ENCODE results near the gene C15orf61.
A peak's percentile ranks its signal among the peaks of the same experiment; 100 is the strongest.

C15orf61 gene

DNA sequence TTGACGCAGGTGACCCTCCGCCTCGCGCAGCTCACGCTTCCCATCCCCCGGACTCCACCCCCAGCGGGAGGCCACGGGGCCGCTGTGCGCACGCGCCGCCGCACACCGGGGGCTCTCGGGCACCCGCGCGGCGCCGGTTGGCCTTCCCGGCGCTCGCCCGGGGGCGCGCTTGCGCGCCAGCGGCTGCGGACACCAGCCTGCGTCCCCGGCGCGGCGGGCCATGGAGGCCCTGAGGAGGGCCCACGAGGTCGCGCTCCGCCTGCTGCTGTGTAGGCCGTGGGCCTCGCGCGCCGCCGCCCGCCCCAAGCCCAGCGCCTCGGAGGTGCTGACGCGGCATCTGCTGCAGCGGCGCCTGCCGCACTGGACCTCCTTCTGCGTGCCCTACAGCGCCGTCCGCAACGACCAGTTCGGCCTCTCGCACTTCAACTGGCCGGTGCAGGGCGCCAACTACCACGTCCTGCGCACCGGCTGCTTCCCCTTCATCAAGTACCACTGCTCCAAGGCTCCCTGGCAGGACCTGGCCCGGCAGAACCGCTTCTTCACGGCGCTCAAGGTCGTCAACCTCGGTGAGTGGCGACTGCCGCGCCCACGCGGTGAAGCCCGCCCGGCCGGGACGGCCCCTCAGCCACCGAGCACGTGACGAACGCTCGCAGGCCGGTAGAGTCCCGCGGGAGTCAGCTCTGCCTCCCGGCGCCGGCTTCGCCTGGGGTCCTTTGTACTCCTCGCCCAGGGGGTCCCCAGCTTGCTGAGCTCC, at the start of gene C15orf61:
Gene C15orf61 (plus strand): TSS at position 103 of the 754 bp plus-strand sequence. CDS start 118 bp downstream, at position 221.
- peak; percentile 89 for DNase-seq

DNA sequence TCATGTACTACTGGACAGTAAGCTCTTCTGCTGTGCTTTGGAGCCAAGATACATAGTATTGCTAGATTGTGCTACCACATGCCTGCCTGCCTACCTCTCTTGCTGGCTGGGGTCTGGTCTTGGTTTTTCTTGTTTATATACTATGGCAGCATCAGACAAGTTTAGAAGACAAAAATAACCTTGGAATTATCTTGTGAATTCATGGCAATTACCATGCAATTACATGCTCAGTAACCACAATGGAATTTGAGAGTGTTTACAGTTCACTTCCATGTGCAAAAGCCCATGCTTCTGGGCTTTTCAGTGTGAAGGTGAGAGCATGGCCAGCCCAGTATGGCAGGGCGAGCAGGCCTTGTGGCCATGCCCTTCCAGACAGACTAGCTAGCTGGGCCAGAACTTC, 48.0 kb upstream of the C15orf61 start:
- DNase-seq: no peak

DNA sequence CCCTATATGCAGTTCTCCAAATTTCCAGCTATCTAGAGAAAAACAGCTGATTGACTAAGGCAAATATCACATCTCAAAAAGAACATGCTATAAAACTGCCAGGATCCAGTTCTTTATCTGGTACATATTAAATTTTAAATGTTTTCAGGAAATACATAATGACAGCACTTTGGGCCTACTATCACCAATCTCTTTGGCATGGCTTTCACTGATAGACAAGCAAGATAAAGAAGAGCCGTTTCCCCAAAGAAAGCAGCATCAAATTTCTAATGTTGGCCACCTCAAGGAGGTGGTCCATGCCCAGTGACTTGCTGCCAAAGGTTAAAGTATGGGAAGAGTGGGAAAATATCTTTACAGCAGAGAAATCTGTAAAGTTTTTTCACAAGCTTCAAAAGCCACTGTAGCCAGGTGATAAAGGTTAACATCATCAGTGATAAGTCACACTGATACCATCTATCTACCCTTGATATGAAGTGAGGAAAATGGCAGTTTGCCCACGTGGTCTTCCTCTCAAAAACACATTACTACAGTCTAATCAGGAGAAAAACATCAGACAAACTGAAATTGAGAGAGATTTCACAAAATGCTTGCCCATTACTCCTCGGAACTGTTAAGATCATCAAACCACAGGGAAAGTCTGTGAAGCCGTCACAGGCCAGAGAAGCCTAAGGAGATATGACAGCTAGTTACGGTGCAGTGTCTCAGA, 46.4 kb upstream of the C15orf61 start:
- DNase-seq: no peak

DNA sequence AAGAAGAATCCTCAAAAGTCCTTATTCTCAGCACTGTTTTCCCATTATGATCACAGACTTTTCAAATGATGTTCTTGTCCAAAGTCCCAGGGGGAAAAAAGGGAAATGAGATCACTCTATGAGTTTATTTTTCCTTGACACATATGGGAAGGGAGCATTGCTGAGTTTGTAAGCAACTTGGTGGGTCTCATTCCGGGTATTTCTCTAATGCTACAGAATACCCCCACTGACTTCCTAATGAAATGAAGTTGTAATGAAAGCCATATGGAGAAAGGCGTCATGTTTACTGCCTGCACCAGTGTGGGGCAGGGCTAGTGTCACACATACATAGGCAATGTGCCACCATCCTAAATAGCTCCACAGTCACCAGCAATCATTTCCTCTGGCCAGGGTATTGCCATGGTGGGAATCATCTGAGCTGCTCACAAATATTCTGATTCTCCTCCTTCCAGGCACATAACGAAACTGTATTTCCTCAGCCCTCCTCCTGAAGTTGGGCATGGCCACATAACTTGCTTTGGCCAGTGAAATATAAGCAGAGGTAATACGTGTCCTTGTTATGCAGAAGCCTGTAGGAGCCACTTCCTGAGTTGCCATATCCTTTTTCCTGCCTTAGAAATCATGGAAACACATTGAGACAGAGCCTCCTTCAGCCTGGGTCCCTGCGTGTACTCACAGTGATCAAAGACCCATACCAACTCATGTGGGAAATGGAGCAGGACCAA, 41.0 kb upstream of the C15orf61 start:
- DNase-seq: no peak

DNA sequence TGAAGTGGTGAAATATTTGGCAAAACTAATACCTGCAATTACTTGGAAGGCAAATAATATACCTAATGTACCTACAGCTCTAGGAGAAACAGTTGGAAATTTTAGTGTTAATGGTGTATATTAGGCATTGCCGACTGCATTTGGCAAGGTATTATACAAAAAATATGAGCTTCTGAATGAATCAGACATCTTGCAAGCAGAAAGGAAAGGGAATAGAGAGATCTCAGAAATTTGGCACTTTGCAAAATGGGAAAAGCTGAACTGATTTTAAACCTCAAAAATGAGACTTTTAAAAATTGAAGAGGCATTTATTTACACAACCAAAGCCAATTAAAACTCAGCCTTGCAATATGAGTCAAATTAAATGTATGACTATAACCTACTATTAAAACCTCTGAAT, 40.2 kb upstream of the C15orf61 start:
- no peak for DNase-seq

DNA sequence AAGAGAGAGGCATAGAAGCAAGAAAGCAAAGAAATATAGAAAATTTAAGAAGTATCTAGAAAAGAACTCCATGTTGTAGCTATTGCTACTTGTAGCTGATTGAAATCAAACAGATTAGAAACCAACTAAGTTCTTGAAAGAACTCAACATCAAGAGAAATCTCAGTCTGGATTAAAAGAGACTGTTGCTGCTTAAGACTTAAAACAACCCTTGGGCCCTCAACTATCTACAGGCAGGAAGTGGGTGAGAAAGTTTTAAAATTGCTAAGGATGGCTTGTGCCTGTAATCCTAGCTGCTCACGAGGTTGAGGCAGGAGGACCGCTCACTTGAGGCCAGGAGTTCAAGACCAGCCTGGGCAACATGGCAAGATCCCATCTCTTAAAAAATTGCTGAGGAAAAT, 39.3 kb upstream of the C15orf61 start:
- no peak for DNase-seq

DNA sequence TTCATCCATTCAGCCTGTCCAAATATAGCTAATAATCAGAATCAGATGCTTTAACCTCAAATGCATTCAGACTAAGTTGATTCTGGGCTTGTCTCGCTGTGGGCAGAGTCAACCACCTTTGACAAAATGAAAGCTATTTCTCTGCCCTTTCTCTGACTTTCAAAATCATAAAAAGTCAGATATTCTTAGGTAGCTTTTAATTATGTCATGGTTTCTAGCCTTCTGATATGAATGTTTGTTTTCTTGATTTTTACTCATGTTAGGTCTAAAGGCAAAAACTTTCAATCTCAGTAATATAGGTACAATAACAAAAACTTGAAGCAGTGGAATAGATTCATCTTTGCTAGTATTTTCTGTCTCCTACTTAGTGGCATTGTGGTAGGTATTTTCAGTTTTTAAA, 25.3 kb upstream of the C15orf61 start:
- no peak for DNase-seq

DNA sequence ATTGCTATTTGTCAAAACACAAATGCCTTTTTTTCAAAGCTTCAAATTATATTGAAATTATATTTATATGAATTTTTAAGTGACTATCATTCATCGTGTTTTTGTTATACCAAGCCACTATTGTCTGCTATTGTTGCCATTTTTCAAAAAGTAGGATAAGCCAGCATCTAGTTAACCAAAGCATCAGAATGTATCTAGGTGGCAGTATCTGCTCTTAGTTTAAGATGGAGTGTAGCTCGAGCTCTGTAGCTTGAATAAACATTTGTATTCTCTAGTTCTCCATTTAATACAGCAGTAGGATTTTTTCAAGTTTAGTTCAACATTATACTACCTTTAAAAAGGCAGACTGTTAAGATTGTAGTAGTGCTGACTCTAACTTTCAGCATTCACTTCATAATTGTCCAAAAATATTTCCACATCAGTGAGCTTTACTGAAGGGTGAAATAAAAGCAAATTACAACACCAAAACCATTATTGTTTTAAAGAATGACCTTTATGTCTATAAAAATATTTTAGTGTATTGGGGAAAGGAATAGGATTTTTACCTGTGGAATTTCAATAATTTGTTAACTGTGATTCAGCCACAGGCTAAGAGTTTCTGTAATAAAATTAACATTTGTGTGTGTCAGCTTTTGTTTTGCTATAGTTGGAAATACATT, 19.6 kb upstream of the C15orf61 start:
- DNase-seq: no peak

DNA sequence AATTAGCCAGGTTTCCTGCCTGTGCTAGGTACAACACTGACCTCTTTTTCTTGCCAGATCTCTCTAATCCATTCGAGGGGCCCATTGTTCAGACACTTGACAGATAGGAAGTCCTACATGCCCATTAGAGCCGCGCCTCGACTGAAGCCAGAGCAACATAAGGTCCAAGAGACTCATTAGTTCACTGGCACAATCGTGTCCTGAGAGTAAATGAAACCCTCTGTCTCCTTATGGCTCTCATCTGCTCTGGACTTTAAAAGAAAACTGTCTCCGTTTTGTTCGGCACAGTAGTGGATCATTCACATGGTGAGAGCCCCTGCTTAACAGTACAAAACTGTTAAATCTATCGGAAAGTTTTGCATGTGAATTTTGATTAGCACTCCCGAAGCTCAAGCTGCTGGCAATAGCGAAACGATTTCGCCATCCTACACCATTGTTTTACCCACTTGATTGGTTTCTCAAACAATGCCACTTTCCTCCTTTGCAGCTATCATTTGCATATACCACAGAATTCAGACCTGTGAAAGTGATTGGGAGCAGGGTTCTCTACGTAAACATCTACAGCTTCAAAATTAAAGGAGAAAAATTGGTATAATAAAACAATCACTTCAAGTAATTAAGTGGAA, 19.0 kb upstream of the C15orf61 start:
- DNase-seq: no peak

DNA sequence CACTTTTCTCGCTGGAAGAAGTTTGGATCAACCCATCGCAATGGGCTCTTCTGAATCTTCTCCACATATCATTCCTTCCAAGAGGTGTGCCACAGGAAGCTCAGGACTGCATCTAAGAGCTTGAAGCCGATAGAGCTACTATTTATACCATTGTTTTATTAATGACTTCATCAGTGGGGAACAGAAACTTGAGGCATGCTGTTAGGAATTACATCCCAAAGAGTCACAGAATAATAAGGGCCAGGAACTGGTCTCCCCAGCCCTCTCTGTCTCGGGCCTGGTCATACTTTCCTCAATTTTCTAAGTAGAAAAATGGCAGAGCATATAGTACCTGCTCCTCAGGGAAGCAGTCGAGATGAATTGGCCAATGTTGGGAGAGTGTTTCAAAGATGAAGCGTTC, 16.9 kb upstream of the C15orf61 start:
- DNase-seq: no peak

DNA sequence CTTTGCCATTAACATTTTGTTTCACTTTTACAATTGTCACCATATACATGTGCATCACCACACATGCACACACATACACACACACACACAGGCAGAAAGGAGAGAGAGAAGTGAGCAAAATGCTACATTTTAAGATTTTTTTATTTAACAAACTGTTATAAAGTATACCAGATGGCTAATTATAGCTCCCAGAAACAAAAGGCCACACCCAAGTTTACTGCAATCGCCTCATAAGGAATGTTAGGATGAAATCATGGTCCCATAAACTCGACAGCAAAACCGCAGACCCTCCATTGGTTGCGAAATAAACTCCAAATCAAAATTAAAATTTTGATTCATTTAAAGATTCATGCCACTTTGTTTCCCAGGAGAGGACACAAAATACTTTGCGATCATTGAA, 16.1 kb upstream of the C15orf61 start:
- no peak for DNase-seq

DNA sequence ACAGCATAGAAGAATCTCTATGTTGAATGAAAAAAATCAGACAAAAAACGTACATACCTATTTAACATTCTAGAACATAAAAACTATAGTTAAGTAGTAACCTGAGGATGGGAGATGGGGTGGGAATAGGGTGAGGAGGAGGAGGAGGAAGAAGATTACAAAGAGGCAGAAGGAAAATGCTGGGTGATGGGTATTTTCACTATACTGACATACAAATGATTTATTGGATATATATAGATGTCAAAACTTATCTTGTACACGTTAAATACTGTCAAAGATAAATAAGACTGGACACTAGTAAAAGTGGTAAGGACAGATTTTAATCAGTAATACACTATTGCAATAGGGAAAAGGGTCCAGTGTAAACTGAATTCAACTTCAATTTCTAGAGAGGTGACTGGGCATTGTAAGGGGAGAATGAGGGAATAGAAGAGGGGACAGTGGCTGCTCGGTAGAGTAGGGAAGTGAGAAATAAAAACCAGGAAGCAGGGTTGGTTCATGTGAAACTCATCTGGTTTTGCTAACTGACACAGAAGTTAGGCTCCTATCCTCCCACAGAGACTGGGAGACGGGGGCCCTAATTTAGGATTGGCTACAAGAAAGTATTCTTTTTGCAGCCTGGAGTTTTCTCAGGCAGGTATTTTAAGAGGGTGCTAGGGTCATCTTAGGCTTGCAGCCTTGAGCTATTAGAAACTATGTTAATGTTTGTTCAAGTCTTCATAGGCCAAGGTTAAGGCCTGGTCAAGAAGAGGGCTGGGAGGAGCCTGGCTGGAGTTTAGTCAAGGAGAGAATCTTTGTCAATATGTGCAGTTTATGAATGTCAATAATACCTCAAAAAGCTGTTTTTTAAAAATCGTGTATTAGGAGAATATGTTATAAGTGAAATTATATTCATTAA, 15.0 kb upstream of the C15orf61 start:
- DNase-seq: no peak

DNA sequence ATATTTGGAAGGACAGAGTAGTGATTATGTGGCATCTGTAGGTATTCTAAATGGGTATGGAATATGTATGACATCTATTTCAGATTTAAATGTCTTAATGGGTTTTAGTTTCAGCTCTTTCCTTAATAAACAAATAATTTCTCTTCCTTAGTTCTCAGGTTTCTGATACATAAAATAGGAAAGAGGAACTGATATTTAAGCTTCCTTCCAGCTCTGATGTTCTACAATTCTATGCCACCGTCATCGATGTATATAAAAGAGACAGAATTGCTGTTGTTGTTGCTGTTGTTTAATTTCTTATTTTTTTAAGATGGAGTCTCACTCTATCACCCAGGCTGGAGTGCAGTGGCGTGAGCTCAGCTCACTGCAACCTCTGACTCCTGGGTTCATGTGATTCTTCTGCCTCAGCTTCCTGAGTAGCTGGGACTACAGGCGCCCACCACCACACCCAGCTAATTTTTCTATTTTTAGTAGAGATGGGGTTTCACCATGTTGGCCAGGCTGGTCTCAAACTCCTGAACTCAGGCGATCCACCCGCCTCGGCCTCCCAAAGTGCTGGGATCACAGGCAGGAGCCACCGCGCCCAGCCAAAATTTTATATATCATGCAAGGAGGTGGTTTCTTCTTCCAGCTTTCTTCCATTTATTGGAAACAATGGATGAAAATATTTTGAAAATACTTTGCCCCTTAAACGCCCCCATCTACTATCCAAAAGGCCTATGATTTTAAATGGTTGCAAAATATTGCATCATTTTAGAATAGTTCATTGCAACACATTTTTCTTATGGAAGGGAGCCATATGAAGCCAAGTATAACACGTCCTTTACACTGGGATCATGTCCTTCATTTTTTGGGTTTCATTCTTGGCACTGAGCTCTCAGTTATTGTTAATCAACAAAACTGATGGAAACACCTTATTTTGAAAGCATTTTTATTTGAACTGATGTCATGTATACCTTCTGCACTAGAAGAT, 13.9 kb upstream of the C15orf61 start:
- no peak for DNase-seq

DNA sequence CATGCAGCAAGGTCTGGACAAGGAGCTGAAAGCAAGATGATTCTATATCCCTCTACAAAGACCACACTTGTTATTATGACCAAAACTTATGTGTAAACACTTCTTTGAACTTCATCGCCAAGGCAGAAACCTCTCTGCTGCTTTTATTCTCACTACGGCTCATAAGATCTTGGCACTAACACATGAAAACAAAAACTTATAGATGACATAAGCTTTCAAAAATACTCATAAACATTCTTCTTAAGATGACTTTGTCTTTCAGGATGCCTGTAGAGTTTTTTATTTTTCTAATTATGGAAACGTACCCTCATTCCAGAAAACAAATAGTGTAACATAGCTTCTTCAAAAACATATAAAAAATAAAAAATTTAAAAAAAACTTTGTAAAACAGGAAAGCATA, 12.5 kb upstream of the C15orf61 start:
- DNase-seq: no peak

DNA sequence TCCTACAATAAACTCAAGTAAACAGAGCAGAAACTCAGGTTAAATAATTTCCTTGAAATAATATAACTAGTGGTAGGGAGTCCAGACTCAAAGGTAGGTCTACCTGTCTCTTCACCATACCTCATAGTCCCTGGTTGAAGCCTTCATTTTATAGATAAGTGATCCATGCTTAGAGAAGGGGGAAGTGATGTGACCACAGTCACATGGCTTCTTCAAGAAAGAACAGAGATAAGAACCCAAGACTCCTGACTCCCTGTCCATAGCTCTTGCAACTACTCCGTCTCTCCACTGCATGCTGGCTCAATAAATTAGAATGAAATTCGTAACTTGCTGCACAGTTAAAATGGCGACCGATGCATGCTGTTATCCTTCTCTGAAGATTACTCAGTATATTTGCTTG, 11.0 kb upstream of the C15orf61 start:
- no peak for DNase-seq

DNA sequence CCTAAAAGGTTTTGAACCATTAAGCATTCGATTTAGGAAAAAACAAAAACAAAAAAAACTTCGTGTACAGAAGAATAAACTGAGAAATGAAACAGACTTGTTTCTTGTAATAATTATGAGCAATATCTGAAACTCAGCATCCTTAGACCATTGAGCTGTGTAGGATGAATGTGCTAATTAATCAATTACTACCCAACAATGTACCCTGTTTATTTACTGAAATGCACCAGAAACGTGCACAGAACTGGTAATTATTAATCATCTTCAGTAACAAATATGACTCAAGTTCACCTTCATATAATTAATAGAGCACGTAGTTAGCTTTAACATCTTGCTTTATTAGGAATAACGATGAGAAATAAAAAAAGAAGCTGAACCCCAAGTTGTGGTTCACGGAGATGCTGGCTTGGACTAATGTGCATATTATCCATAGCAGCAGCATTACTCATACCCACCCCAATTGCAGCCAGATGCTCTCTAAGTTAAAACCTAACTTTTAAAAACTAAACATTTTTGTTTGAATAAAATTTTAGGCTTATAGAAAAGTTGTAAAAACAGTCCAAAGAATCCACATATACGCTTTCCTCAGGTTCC, 10.2 kb upstream of the C15orf61 start:
- DNase-seq: no peak

DNA sequence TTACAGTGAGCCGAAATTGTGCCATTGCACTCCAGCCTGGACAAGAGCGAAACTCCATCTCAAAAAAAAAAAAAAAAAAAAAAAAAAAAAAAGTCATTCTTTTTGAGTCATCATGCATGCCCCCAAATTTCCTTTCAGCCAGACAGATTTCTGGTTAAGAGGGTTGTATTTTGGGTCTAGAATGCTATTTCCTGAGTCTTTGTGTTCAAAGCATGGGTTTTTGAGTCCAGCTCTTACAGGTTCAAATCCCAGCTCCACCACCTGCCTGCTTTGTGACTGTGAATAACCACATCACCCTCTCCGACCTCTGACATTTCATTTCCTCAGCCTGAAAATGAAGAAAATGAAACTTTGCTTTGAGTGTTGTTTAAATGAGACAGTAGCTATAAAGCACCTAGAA, 9.3 kb upstream of the C15orf61 start:
- no peak for DNase-seq

DNA sequence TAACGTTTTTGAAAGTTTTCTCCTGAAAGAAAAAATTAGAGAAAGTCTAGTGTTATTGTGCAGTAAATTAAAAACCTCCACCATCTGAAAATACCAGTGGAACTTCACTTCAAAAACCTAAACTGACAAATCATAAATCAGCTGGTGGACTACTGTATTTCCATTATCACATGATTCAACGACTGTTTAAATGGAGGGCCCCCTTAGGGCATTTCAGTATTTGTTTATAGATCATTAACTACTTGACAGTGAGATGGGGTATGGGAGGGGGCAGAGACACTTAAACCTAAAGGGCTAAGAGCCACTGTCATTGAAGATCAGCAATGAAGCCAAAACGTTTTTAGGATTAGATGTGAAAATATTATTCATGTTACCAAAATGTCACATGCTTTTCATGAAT, 8.8 kb upstream of the C15orf61 start:
- no peak for DNase-seq

DNA sequence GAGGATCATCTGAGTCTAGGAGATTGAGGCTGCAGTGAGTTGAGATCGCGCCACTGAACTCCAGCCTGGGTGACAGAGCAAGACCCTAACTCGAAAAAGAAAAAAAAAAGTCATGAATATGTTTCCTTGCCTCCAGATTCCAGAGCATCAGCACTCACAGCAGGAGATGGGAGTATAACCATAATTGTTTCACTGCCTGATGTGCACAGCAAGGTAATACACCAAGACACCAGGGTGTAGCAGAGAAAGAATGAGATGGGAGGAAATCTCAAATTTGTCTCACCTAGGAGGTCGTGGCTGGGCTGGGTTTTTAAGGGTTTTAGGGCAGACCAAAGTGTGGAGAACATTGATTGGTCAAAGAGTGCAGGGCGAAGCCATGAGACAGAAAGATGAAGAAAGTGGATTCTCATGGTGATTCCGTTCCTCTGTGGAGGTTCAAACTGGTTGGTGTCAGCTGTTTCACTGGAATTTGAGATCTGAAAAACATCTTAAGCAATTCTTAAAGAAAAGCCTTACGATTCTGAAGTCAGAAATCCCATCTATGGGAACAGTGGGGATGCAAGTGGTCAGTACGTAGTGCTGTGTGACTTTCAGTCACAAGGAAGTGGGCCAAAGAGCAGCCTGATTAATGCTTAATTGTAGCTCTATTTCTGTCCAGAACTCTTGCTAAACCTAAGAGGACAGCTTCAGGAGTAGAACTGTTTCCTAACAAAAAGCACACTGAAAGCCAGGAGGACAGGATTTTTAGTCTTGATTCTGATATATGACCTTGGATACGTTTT, 7.8 kb upstream of the C15orf61 start:
- DNase-seq: no peak
